Prostate gland (tissue), 2 donors: ENCODE data around the gene GSK3A.

Source experiments
- POLR2A ChIP-seq: fragments of 450-650 bp; IDR thresholded peaks from one replicate; pipeline ENCODE4 v1.6.1; 2016; ENCODE audit warnings: antibody characterized with exemption, mild to moderate bottlenecking
- POLR2AphosphoS5 ChIP-seq: sonication (generic); formaldehyde crosslinking; IDR thresholded peaks from one replicate; pipeline ENCODE4 v1.6.1; 2017; ENCODE audit warnings: antibody characterized with exemption
- TF ChIP-seq, protein P1 (sequence below), 4 experiments: fragments of 200-600 bp in 2 of 4; fragments of 450-650 bp in 2 of 4; sonication (generic) in 2 of 4; IDR thresholded peaks; 1 replicate in 3 of 4; 2 replicates in 1 of 4; pipeline ENCODE4 v1.5.1; 2016 to 2019; ENCODE audit warnings: antibody characterized with exemption in 4 of 4, mild to moderate bottlenecking in 2 of 4, moderate library complexity in 2 of 4

DNA sequence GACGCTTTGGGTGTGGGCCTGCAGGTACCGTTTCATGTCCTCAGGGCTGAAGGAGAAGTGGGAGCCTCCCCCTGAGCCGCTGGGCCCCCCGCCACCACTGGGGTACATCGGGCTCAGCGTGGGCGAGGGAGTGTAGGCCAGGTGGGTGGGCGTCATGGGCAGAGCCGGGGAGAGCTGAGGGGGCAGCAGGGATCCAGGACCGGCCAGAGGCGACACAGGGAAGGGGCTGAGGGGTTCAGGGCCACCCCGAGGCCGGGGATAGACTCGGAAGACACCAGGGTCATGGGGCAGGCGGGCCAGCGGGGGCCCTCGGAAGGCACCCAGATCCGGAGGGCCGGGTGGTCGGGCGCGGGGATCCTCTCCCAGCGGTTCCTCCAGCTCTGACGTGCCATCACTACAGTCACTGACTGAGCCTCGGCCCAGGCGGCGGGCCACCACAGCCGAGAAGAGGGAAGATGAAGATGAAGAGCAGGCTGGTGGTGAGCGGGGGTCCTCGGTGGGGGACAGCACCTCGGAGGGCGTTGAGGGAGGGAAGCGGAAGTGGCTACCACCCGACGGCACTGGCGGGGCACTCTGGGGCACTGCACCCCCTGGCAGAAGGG is 6.8 kb upstream of the GSK3A start:
- TF ChIP-seq, protein P1, sequence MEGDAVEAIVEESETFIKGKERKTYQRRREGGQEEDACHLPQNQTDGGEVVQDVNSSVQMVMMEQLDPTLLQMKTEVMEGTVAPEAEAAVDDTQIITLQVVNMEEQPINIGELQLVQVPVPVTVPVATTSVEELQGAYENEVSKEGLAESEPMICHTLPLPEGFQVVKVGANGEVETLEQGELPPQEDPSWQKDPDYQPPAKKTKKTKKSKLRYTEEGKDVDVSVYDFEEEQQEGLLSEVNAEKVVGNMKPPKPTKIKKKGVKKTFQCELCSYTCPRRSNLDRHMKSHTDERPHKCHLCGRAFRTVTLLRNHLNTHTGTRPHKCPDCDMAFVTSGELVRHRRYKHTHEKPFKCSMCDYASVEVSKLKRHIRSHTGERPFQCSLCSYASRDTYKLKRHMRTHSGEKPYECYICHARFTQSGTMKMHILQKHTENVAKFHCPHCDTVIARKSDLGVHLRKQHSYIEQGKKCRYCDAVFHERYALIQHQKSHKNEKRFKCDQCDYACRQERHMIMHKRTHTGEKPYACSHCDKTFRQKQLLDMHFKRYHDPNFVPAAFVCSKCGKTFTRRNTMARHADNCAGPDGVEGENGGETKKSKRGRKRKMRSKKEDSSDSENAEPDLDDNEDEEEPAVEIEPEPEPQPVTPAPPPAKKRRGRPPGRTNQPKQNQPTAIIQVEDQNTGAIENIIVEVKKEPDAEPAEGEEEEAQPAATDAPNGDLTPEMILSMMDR (IDR thresholded peaks at IDR 0.05) = no peak
- TF ChIP-seq POLR2AphosphoS5 = no peak
- TF ChIP-seq POLR2A = no peak
